Fibroblast of the aortic adventitia (primary cell): ENCODE measurements around the gene CALR3. TPM values are rescaled to one million over a fixed set of nuclear protein-coding genes. Genes with fewer than 3 reads are reported as not detected.

Source experiments
- DNase-seq: peaks from one replicate; pipeline ENCODE4 v3.0.0-alpha.2; 2010; ENCODE audit warnings: low read depth
- H3K4me3 ChIP-seq: 2 replicates; pipeline ENCODE4 v1.5.1; 2011; ENCODE audit warnings: low read depth, mild to moderate bottlenecking, control low read depth, low read length, moderate library complexity
- total RNA-seq: library from RNA; depleted of rRNA; stranded (reverse); fragments of >200 nt; gene quantifications from 2 replicates; pipeline ENCODE4 v1.2.3, GENCODE V29; 2012; ENCODE audit warnings: low replicate concordance
- TF ChIP-seq, protein P1 (sequence below): IDR thresholded peaks from 2 replicates; pipeline ENCODE4 v1.5.1; 2011; ENCODE audit warnings: mild to moderate bottlenecking, low read length, control low read depth, inconsistent platforms; ENCODE audit not compliant: insufficient read depth

CALR3 gene
- total RNA-seq, 1 donor = not detected

DNA sequence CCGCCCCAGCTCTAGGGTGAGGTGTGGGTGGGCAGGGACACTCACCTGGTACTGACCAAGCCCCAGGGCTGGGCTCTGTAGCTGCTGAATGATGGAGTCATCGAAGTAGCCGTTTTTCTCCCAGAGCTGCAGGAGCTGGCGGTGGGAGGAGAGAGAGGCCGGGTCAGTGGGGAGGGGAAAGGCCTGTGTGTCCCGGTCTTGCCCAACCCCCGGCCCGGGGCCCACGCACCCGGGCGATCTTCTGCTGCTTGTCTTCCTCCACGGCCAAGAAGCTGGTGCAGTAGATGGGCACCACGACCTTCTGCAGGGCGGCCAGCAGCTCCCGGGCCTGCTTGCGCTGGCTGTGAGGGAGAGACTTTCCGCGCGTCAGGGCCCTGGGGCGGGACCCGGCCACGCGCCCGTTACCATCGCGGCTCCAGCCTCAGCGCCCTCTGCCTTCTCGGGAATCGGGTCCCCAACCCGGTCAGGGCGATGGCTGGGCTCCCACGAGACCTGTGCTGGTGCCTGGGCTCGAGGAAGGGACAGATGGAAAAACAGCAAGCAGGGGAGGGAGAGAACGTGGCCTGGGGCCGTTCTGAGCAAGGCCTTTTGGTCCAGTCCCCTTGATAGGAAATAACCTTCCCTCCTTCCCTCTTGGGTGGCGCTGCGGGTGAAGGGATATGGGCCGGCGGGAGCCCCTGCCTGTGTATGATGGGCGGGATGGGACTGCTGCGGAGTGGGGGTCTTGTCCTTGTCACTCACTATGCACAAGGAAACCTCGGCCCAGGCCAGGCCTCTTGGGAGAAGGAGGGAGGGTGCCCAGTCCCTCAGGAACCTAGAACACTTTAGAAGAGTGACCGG is 34.8 kb upstream of the CALR3 start:
- no peak for DNase-seq
- H3K4me3 ChIP-seq = no peak overlapping the region
- TF ChIP-seq, protein P1, sequence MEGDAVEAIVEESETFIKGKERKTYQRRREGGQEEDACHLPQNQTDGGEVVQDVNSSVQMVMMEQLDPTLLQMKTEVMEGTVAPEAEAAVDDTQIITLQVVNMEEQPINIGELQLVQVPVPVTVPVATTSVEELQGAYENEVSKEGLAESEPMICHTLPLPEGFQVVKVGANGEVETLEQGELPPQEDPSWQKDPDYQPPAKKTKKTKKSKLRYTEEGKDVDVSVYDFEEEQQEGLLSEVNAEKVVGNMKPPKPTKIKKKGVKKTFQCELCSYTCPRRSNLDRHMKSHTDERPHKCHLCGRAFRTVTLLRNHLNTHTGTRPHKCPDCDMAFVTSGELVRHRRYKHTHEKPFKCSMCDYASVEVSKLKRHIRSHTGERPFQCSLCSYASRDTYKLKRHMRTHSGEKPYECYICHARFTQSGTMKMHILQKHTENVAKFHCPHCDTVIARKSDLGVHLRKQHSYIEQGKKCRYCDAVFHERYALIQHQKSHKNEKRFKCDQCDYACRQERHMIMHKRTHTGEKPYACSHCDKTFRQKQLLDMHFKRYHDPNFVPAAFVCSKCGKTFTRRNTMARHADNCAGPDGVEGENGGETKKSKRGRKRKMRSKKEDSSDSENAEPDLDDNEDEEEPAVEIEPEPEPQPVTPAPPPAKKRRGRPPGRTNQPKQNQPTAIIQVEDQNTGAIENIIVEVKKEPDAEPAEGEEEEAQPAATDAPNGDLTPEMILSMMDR = no peak

DNA sequence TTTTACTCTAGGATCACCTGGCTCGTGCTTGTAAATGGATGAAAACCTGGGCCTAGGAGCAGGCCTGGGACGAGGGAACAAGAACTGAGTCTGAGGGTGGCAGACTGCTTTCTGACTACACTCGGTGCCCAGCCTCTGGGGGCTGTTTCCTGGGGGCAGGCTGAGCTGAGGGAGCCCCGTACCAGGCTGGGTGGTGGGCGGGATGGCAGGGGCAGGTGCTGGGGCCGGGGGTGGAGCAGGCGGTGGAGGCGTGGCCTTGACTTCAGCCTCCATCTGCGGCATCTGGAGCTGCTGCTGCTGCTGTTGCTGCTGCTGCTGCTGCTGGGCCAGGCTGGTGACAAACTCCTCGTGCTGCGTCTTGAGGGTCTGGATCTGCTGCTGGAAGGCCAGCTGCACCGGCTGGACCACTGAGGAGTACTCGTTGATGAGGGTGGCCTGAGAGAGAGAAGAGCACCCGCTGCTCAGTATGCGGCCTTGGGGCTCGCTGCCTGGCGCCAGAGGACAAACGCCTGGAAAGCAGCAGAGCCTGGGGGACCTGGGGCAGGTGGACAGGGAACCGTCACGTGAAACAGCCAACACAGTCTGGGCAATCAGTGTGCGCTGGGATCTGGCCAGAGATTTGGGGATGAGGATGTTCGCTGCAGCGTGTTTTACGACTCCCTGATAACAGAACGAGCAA is 33.6 kb upstream of the CALR3 start:
- TF ChIP-seq, protein P1 = no peak
- no peak overlapping the region for H3K4me3 ChIP-seq
- no peak for DNase-seq

DNA sequence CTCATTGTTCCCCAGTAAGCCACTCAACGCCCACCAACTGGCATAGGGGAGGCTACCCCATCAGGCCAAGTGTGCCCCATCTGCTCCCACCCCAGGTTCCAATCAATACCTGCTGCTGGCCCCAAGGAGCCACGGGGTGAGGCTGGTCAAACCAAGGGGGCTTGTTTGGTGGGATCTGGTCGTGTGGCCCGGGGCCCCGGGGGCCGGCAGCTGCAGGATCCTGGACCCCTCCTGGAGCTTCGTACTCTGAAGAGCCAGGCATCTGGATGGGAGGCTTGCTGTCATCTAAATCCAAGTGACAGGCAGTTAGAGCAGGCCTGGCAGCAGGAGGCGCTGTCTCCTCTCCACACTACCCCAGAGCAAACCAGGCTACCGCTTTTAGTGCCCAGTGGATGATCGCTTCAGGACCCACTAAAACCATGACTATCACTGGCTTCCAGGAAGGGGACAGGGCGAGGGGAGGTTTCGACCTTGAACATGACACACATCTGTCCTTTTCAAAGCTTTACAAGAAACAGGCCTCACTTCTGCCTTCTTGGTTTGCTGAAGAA is 32.1 kb upstream of the CALR3 start:
- H3K4me3 ChIP-seq = no peak overlapping the region
- no peak for DNase-seq
- TF ChIP-seq, protein P1 = peak; percentile 32

DNA sequence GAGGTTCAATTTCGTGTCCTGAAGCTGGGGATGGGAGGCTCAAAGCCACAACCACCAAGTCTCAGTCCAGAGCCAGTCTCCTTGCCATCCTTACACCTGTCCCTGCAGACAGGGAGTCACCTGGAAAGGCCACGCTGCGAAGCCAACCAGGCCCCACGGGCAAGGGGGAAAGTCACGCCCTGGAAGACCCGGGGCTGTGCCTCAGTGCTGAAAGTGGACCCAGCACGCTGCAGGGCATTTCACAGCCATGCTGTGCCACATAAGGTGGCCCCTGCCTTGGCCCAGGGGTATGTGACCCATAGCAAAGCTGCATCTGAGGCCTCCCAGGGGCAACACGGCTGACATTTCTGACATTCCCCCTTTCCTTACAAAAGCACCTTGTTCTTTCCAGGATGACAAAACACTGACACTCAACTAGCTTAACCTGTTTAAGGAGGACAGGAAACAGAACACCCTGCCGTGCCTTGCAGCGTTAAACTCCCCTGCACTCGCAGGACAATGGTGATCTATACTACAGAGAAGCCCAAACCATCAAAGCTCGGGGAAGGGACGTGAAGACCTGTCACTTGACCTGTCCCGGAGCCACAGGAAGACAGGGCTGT is 31.5 kb upstream of the CALR3 start:
- TF ChIP-seq, protein P1 = no peak
- H3K4me3 ChIP-seq = no peak overlapping the region
- DNase-seq = no peak

- H3K4me3 ChIP-seq = no peak overlapping the region
- DNase-seq = no peak
- TF ChIP-seq, protein P1 = no peak
Observed at GRCh38 chr19:16525751-16526481, 29.9 kb upstream of the CALR3 start.
